ENCODE results near the gene PDE11A. TPM values are rescaled to one million over a fixed set of nuclear protein-coding genes. Genes with fewer than 3 reads are reported as not detected.

The PDE11A gene
- total RNA-seq, 2 donors from 2014 or later: 1.5 to 1.9 TPM

DNA sequence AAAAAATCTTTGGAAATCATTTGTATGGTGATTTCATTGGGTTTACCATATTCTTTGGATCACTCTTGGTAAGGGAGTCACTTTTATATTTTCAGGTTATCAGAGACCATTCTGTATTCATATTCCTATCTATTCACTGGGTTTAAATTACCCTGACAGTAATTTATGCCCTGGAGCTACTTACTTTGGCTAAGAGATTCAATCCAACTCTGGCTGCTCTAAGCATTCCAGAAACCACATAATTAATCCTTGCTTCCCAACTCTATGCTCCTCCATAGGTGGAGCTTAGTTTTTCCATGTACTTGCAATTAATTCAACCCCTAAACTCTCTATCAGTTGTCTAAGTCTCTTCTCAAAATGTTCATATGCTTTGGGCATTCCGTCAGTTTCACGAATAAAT is 343.7 kb downstream of the PDE11A start:
- no peak overlapping the region for H3K27ac ChIP-seq (ENCODE audit: low read depth, low read length)

DNA sequence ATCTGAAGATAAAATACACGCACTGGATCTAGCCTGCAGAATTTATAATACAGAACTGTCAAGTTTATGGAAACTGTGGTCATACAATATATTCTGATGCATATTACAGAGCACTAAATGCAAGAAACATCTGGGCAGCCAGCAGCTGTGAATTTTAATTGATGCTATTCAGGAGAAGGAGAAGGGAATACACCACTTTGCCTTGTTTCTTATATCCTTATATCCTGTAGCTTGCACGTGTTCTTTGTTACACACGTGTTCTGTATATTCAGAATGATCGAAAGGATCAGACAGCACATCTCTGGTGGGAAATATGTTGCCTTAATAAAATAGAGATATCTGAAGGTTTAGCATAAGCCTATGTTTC is 344.2 kb downstream of the PDE11A start:
- no peak for DNase-seq
- no peaks in the 10 kb centered on the region for H3K9me3 ChIP-seq (ENCODE audit: control insufficient read depth, low read length)
- H3K4me3 ChIP-seq (ENCODE audit: low read length): no peak overlapping the region
- peaks cover 10% of the 10 kb centered on the region for H3K4me1 ChIP-seq (ENCODE audit: control insufficient read depth, insufficient read depth, low read length)
- H3K27me3 ChIP-seq (ENCODE audit: control insufficient read depth, insufficient read depth, low read length, poor library complexity, severe bottlenecking): peaks cover 36% of the 10 kb centered on the region
- WGBS, 2 experiments (ENCODE audit: insufficient coverage in 1 of 2, insufficient read length in 1 of 2): 82% methylated on average over 4 of the region's 4 CpGs; no CpG with 5 or more reads in 1 of the 2 experiments
- Mint-ChIP-seq H3K4me3 (no peak overlapping the region), H3K9me3 (no peaks in the 10 kb centered on the region), H3K4me1 (peaks cover 51% of the 10 kb centered on the region), H3K27me3 (ENCODE audit: insufficient read depth) (peaks cover 73% of the 10 kb centered on the region), H3K27ac (no peak overlapping the region), H3K36me3 (ENCODE audit: low read depth) (no peaks in the 10 kb centered on the region)
- no peak overlapping the region for H3K27ac ChIP-seq (ENCODE audit: low read depth, low read length)
- H3K36me3 ChIP-seq (ENCODE audit: control insufficient read depth, insufficient read depth, low read length): no peaks in the 10 kb centered on the region
- no peak overlapping the region for H3K9ac ChIP-seq (ENCODE audit: extremely low read depth, low read length, poor library complexity, severe bottlenecking)
- TF ChIP-seq, protein P1, sequence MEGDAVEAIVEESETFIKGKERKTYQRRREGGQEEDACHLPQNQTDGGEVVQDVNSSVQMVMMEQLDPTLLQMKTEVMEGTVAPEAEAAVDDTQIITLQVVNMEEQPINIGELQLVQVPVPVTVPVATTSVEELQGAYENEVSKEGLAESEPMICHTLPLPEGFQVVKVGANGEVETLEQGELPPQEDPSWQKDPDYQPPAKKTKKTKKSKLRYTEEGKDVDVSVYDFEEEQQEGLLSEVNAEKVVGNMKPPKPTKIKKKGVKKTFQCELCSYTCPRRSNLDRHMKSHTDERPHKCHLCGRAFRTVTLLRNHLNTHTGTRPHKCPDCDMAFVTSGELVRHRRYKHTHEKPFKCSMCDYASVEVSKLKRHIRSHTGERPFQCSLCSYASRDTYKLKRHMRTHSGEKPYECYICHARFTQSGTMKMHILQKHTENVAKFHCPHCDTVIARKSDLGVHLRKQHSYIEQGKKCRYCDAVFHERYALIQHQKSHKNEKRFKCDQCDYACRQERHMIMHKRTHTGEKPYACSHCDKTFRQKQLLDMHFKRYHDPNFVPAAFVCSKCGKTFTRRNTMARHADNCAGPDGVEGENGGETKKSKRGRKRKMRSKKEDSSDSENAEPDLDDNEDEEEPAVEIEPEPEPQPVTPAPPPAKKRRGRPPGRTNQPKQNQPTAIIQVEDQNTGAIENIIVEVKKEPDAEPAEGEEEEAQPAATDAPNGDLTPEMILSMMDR (conservative IDR thresholded peaks at IDR 0.05): no peak

More for the DNA sequence above, 343.7 kb downstream of the PDE11A start:
- H3K36me3 Mint-ChIP-seq (ENCODE audit: low read depth): no peaks in the 10 kb centered on the region
- H3K4me1 ChIP-seq (ENCODE audit: control insufficient read depth, insufficient read depth, low read length): peaks cover 10% of the 10 kb centered on the region
- no peak overlapping the region for H3K4me3 ChIP-seq (ENCODE audit: low read length)
- H3K4me3 Mint-ChIP-seq: no peak overlapping the region
- DNase-seq: no peak
- H3K27ac Mint-ChIP-seq: no peak overlapping the region
- peaks cover 37% of the 10 kb centered on the region for H3K27me3 ChIP-seq (ENCODE audit: control insufficient read depth, insufficient read depth, low read length, poor library complexity, severe bottlenecking)
- peaks cover 78% of the 10 kb centered on the region for H3K27me3 Mint-ChIP-seq (ENCODE audit: insufficient read depth)
- H3K9me3 Mint-ChIP-seq: no peaks in the 10 kb centered on the region
- WGBS, 2 experiments (ENCODE audit: insufficient coverage in 1 of 2, insufficient read length in 1 of 2): 86 to 90% methylated on average over 2 of the region's 2 CpGs
- H3K36me3 ChIP-seq (ENCODE audit: control insufficient read depth, insufficient read depth, low read length): no peaks in the 10 kb centered on the region
- TF ChIP-seq, protein P1 (conservative IDR thresholded peaks at IDR 0.05): no peak
- H3K9ac ChIP-seq (ENCODE audit: extremely low read depth, low read length, poor library complexity, severe bottlenecking): no peak overlapping the region
- no peaks in the 10 kb centered on the region for H3K9me3 ChIP-seq (ENCODE audit: control insufficient read depth, low read length)
- H3K4me1 Mint-ChIP-seq: peaks cover 53% of the 10 kb centered on the region

DNA sequence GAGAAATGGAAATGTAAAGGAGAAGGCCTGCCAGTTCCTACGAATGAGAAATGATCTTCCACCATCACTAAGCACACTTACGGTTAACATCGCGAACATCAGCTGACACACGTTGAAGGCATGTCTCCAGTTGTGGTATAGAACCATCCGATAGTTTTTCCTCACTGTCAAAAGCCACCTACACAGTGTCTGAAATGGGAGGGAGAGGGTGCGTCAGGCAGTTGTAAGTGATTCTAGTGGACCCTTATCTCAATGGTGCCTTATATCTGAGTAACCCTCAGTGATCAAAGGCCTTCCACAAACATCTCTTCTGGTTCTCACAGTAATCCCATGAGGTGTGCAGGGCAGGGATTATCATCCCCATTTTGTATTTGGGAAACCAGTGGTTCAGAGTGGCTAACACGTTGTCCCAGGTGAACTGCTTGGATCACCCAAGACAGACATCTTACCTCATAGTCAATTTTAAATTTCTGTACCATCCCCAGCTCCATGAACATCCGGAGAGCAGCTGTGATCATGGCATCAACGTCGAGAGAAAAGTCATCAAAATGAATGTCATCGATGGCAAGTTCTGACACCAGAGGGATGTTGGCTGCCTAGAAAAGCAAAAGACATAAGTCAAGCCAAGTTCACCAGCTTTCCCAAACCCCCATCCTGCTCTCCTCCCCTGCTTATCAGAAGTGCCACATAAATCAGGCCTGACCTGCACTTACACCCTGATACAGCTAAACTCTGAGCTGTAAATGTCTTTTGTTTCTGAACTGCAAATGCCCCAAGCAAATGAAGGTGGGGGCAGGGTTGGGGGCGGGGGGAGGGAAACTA is 344.8 kb downstream of the PDE11A start:
- Histone ChIP-seq H3K9me3 (ENCODE audit: control insufficient read depth, low read length) (no peaks in the 10 kb centered on the region), H3K9ac (ENCODE audit: extremely low read depth, low read length, poor library complexity, severe bottlenecking) (no peak overlapping the region), H3K4me3 (ENCODE audit: low read length) (no peak overlapping the region), H3K36me3 (ENCODE audit: control insufficient read depth, insufficient read depth, low read length) (no peaks in the 10 kb centered on the region), H3K27ac (ENCODE audit: low read depth, low read length) (no peak overlapping the region), H3K27me3 (ENCODE audit: control insufficient read depth, insufficient read depth, low read length, poor library complexity, severe bottlenecking) (peaks cover 33% of the 10 kb centered on the region), H3K4me1 (ENCODE audit: control insufficient read depth, insufficient read depth, low read length) (peaks cover 10% of the 10 kb centered on the region)
- H3K27ac Mint-ChIP-seq: no peak overlapping the region
- peaks cover 45% of the 10 kb centered on the region for H3K4me1 Mint-ChIP-seq
- TF ChIP-seq, protein P1 (conservative IDR thresholded peaks at IDR 0.05): no peak
- H3K36me3 Mint-ChIP-seq (ENCODE audit: low read depth): no peaks in the 10 kb centered on the region
- 90 to 94% methylated on average over 11 to 12 of the region's 13 CpGs for WGBS, 2 experiments (ENCODE audit: insufficient coverage in 1 of 2, insufficient read length in 1 of 2)
- no peak overlapping the region for H3K4me3 Mint-ChIP-seq
- no peaks in the 10 kb centered on the region for H3K9me3 Mint-ChIP-seq
- H3K27me3 Mint-ChIP-seq (ENCODE audit: insufficient read depth): peaks cover 67% of the 10 kb centered on the region
- no peak for DNase-seq
